ENCODE results near the gene PDE6A.

- TF ChIP-seq, protein P1, sequence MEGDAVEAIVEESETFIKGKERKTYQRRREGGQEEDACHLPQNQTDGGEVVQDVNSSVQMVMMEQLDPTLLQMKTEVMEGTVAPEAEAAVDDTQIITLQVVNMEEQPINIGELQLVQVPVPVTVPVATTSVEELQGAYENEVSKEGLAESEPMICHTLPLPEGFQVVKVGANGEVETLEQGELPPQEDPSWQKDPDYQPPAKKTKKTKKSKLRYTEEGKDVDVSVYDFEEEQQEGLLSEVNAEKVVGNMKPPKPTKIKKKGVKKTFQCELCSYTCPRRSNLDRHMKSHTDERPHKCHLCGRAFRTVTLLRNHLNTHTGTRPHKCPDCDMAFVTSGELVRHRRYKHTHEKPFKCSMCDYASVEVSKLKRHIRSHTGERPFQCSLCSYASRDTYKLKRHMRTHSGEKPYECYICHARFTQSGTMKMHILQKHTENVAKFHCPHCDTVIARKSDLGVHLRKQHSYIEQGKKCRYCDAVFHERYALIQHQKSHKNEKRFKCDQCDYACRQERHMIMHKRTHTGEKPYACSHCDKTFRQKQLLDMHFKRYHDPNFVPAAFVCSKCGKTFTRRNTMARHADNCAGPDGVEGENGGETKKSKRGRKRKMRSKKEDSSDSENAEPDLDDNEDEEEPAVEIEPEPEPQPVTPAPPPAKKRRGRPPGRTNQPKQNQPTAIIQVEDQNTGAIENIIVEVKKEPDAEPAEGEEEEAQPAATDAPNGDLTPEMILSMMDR (IDR thresholded peaks at IDR 0.05; ENCODE audit: poor library complexity): no peak
- no peak for TF ChIP-seq EZH2 (IDR thresholded peaks at IDR 0.05; ENCODE audit: borderline replicate concordance)
- no peak for TF ChIP-seq EZH2phosphoT487 (IDR thresholded peaks at IDR 0.05; ENCODE audit: low read depth, severe bottlenecking, unreplicated experiment)
Measured at GRCh38 chr5:149938279-149938678, 6.3 kb downstream of the PDE6A start.

All from hepatocyte (in vitro differentiated cells).